ENCODE results near the gene TOPAZ1.
"Not testable (repeated sequence)": the region's sequence is repeated elsewhere in the genome, so short reads cannot be mapped to it uniquely, and the experiment has no call there.

The TOPAZ1 gene

GRCh38 chr3:44337248-44337785 lies 95.6 kb downstream of the TOPAZ1 start:
- peak in 1 of 2 experiments; percentile 27 for DNase-seq

- peak; percentile 96 to 97 for DNase-seq
Measured at GRCh38 chr3:44338010-44338827, 96.5 kb downstream of the TOPAZ1 start, which contains the start of gene TCAIM. Gene TCAIM (plus strand): TSS chr3:44338766. CDS start chr3:44354783, 16,017 bp downstream.

GRCh38 chr3:44338828-44339127 lies 97.1 kb downstream of the TOPAZ1 start:
- DNase-seq = no peak

GRCh38 chr3:44339181-44340057 lies 97.7 kb downstream of the TOPAZ1 start:
- DNase-seq = no peak

GRCh38 chr3:44340058-44340395 lies 98.3 kb downstream of the TOPAZ1 start:
- DNase-seq = no peak

GRCh38 chr3:44342176-44342790 lies 100.6 kb downstream of the TOPAZ1 start:
- DNase-seq = peak in 1 of 2 experiments; percentile 36

GRCh38 chr3:44343421-44343820 lies 101.7 kb downstream of the TOPAZ1 start:
- no peak for DNase-seq

- not testable (repeated sequence) for DNase-seq
Measured at GRCh38 chr3:44346590-44346989, 104.9 kb downstream of the TOPAZ1 start.

GRCh38 chr3:44348993-44349392 lies 107.3 kb downstream of the TOPAZ1 start:
- no peak for DNase-seq

GRCh38 chr3:44353355-44353924 lies 111.8 kb downstream of the TOPAZ1 start:
- no peak for DNase-seq

- peak; percentile 21 to 76 for DNase-seq
Measured at GRCh38 chr3:44355362-44356033, 113.8 kb downstream of the TOPAZ1 start.

- DNase-seq = no peak
Measured at GRCh38 chr3:44359146-44359751, 117.6 kb downstream of the TOPAZ1 start.

- no peak for DNase-seq
Measured at GRCh38 chr3:44363591-44363990, 121.9 kb downstream of the TOPAZ1 start.

- DNase-seq = no peak
Measured at GRCh38 chr3:44365952-44366351, 124.3 kb downstream of the TOPAZ1 start.

GRCh38 chr3:44375450-44375849 lies 133.8 kb downstream of the TOPAZ1 start:
- no peak for DNase-seq

Measured in NCI-H524 (cell line).